HG03095 (cell line): ENCODE measurements around the gene LSS.

ENCODE experiments used
- ATAC-seq: cut with Tn5 transposase; IDR thresholded peaks from one replicate; pipeline ENCODE4 v1.9.1; 2021; ENCODE audit warnings: moderate library complexity; ENCODE audit not compliant: unreplicated experiment

Gene LSS

GRCh38 chr21:46219591-46220239, 8.9 kb downstream of the LSS start:
- no peak for ATAC-seq

DNA sequence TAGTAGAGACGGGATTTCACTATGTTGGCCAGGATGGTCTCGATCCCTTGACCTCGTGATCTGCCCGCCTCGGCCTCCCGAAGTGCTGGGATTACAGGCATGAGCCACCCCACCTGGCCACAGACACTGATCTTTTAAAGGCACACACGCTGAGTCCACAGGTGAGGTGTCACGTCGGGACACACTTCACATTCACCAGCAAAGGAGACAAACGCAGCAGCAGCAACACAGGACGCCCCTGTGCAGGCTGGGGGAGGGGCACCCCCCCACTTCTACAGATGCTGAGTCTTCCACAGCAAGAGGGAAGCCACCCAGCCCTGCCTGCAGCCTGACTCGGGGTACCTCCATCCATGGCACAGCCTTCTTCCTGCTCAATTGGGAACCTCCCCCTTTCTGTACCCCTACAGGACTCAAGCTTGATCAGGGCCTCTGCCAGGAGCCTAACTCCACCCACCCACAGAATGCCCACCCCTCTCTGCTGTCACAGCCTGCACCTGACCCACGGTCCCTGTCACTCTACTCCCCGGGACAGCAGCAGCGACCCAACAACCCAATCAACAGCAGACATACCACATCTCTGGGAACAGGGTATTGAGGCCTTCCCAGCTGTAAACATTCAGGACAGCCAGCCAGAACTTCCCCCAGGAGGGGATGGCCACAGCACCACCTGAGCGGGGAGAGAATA, 9.5 kb downstream of the LSS start:
- no peak for ATAC-seq

GRCh38 chr21:46217511-46218196, 10.9 kb downstream of the LSS start:
- no peak for ATAC-seq

- ATAC-seq: no peak
Observed at GRCh38 chr21:46216132-46216747, 12.3 kb downstream of the LSS start.

- no peak for ATAC-seq
Observed at GRCh38 chr21:46215436-46216131, 13.0 kb downstream of the LSS start.

- ATAC-seq: no peak
Observed at GRCh38 chr21:46214478-46215340, 13.9 kb downstream of the LSS start.

DNA sequence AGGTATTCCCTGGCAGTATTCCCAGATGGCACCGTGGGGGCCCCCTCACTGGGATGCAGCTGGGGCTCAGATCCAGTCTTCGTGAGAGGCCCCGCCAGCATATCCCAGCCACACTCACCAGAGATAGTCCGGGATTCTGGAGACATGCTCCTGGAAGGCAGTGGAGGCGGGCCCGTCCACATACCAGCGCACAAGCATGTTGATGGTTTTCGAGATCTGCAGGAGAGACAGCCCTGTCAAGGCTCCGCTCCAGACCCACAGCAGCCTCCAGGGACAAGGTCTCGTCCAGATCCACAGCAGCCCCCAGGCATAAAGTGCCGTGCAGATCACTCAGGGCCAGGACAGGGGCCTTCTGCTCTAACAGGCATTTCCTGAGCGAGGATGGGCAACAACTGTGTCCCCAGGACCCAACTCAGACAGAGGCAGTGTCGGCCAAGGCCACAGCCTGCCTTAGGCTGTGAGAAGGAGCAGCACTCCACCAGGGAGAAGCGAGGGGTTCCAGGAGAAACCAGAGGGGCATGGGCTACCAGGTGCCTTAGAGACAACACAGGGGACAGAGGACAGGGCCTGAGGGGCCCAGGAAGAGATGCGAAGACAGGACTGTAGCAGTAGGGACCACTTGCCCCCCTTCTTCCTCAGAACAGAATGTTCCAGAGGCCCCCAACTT, 14.8 kb downstream of the LSS start:
- no peak for ATAC-seq

DNA sequence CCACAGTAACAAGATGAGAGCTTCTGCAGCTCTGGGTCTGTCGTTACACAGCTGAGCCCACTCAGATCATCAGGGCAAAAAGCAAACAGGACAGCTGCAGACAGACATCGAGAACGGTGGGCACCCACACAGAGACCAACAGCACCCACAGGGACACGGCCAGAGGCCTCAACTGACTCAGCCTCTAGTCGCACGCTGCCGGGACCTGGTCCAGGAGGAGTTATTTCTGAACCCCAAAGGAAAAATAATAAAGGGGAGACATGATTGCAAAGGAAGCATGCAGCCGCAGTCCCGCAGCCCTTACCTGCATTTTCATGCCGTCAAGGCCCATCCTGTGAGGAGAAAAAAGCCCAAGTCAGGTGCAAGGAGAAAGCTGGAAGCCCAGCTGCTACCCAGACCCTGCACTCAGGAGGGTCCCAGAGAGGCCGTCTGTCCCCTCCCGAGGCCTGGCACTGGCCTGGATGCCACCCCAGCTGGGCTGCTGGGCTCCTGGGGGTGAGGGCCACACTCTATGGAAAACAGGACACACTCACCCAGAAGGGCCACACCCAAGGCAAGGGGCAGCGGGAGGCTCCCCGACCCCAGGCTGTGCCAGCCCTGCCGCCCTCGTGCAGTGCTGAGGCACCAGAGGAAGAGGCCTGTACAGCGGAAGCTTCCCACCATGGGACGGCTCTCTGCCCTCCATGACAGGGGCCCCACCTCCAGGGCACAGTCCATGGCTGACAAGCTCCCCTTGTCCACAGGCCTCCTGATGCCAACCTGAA, 15.7 kb downstream of the LSS start:
- no peak for ATAC-seq

- ATAC-seq: no peak
Observed at GRCh38 chr21:46211786-46212720, 16.5 kb downstream of the LSS start.

DNA sequence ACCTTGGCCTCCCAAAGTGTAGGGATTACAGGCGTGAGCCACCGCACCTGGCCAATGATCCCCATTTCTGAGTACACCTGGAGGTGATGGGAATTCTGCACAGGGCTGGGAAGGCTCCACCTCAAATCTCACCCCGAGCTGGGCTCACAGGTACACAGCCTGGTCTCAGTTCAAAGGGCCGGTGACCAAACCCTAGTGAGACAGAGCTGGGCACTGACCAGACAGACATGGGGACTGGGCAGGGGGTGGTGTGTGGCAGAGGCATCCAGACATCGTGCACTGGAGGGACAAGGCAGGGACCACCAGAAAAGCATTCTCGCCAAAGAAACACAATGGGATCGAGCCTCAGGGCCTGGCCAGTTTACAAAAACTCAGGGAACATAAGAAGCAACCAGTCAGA, 17.2 kb downstream of the LSS start:
- no peak for ATAC-seq

GRCh38 chr21:46210378-46211136, 18.0 kb downstream of the LSS start:
- no peak for ATAC-seq

DNA sequence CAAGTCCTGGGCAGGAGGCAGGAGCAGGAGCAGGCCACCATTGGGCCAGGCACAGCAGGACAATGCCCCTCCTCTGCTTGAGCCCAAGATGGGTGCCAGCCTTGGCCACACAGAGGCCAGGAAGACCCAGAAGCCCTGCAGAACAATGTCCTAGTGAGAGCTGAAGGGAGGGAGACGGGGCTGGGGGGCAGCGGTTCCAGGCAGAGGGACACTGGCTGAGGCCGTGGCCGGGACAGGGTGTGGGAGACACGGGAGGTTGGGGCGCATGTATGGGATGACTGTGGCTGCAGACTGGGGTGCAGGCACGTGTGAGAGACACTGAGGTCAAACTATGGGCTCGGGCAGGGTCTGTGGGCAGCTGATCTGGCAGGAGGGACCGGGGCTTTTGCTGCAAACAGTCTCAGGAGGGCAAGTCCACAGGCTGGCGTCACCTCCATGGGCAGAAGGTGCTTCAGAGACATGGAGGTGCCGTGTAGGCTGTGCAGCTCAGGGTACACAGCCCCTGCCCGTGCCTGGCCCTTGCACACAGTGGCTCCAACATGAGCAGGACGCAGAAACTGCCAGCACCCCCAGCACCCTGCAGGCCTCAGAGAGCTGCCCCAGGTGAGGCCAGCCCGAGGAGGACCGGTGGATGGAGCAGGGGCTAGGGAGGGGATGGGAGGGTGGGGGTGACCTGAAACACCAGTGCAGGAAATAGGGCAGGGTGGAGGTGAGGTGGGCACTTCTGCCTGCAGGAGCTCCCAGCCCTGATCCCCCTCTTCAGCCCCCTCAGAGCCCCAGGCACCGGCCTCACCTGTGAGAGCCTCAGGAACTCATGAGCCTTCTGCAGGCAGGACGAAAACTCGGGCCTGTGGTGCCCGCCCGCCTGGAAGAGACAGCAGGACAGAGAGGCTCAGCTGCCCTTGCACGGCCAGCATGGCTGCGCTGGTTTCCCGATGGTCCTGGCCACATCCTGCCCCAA, 19.5 kb downstream of the LSS start:
- no peak for ATAC-seq

DNA sequence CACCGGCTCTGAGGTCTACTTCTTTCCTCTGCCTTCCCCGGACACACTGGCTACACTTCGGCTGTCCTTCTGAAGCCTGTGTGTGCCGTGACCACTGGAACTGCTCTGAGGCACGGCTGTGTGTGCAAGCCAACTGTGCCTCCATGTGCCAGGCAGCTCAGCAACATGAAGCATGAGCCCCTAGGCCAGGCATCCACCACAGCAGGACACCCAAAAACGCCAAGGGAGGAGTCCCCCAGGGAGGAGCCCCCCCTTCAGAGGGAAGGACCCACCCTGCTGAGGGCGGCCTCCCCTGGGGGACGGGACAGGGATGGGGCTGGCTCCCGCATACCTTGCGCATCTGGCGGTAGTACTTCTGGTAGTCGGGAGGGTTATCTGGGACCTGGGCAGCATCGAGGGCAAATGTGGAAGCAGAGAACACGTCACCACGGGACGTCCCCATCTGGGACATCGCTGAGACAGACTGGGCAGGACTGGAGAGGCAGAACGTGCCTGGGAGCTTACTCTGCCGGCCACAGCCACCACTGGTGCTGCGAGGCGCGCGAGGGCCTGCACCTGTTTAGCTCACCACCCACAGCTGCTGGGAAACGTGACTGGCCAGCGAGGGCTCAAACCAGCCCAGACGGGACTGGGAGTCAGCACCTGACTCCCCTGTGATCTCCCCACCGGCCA, 20.5 kb downstream of the LSS start:
- no peak for ATAC-seq

DNA sequence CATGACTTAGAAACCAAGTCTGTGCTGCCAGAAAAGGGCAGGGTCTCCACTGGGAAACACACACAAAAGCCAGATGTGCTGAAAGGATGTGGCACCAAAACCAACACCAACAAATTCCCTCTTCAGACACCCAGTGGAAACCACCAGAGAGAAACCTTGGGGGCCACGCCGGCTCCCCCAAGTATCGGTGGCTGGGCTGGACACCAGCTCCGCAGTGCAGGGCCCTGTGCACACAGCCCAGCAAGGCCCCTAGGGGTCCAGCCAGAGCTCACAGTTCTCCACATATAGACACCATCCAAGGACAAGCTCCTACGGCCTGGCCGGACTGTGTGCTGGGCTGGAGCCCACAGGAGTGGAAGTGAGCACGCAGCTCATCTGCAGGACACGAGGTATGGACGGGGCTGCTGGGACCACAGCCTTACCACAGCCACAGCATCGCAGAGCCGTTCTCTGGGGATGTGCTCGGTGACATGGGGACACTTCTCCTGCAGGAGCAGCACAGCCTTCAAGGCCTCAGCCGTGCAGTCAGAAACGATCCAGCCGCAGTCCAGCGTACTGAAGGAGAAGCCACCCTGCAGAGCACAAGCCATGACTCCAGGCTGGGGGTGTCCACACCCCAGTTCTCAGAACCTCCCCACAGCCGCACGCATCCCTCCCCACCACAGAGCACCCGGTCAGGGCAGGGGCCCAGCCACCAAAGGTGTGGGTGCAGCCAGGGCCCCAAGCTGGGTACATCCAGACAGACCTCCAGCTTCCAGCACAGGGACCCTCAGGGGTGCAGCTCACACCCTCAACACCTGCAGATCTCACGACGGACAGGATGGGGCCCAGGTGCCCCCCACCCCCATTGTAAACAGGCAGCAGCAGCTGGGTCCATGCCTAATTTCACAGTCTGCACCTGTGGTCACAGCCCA, 21.3 kb downstream of the LSS start:
- ATAC-seq: no peak
